ENCODE measurements around the gene CNTN5.

DNA sequence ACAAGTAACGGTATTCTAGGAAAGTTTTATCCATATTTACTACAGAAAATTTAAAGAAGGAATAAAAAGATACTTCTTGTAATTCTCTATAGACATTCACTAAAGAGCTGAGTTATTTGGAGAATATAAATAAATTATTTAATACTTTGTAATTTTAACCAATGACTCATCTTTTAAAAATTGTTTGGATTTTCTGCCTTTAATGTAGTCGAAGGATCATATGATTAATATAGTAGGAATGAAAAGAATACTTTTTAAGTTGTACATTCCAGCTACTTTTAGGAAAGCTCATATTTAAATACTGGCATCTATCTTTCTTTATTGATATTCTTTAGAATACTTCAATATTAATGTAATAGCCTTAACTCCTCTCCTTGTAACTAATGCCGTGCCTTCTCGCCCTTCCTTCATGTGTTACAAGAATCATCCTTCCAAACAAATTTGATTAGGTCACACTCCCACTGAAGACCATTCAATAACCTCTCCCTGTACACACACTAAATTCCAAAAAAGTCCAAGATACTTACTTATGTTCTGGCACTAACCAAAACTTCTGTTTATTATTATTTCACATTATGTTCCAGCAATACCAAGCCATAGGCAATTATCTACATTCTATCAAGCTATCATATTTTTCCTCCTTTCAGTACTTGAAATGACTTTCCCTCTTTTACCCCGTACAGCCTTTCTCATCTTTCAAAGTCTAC lies 501.9 kb downstream of the CNTN5 start:
- TF ChIP-seq, protein P1, sequence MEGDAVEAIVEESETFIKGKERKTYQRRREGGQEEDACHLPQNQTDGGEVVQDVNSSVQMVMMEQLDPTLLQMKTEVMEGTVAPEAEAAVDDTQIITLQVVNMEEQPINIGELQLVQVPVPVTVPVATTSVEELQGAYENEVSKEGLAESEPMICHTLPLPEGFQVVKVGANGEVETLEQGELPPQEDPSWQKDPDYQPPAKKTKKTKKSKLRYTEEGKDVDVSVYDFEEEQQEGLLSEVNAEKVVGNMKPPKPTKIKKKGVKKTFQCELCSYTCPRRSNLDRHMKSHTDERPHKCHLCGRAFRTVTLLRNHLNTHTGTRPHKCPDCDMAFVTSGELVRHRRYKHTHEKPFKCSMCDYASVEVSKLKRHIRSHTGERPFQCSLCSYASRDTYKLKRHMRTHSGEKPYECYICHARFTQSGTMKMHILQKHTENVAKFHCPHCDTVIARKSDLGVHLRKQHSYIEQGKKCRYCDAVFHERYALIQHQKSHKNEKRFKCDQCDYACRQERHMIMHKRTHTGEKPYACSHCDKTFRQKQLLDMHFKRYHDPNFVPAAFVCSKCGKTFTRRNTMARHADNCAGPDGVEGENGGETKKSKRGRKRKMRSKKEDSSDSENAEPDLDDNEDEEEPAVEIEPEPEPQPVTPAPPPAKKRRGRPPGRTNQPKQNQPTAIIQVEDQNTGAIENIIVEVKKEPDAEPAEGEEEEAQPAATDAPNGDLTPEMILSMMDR (IDR thresholded peaks at IDR 0.05; ENCODE audit: poor library complexity): no peak
- TF ChIP-seq EZH2 (IDR thresholded peaks at IDR 0.05; ENCODE audit: borderline replicate concordance): no peak

All from hepatocyte (in vitro differentiated cells).